ENCODE data around the gene CCDC148.

Gene CCDC148

DNA sequence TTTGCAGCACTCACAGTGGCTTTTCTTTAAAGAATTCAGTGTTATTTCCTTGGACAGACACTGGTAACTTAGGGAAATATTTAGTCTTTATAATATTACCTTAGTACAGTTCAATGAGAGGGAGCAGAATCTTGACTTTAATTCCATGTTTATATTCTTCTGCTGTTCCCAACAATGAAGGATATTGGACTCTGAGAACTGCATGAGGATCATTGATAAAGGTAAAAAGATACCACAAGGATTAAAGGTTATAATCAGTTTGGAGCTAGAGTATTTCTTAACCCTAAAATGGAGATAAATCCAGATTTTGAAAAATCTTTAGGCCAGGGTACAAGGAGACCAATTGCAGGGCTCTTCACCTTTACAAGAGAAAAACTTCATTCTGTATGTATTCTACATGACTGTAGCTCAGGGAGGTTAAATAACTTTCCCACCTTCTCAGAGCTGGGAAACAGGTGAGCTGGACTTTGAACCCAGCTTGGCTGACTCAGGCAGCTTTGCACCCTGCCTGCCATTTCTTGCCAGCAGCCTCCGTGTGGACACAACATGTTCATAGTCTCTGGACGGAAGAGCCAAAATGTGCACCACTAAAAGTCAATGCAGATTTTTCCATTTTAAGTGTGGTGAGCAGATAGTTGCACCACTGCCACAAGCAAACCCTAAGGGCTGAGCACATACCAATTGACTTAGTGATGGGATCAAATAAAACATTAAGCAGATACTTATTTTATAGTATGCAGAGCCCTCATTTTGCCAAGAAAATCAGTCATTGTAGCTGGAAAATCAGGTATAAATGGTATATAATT lies 328.2 kb downstream of the CCDC148 start:
- no peak overlapping the region for H3K27ac Mint-ChIP-seq
- H3K36me3 Mint-ChIP-seq (ENCODE audit: insufficient read depth), result no peaks in the 10 kb centered on the region
- DNase-seq (no peak), ATAC-seq (replicated peaks) (no peak)
- H3K9me3 Mint-ChIP-seq, result peaks cover 0 to 2% of the 10 kb centered on the region in 2 donors
- H3K4me3 Mint-ChIP-seq, result no peak overlapping the region
- H3K27me3 Mint-ChIP-seq, result peaks cover 12 to 30% of the 10 kb centered on the region in 2 donors
- H3K4me1 Mint-ChIP-seq (ENCODE audit: low read depth in 2 of 2), result no peaks in the 10 kb centered on the region

DNA sequence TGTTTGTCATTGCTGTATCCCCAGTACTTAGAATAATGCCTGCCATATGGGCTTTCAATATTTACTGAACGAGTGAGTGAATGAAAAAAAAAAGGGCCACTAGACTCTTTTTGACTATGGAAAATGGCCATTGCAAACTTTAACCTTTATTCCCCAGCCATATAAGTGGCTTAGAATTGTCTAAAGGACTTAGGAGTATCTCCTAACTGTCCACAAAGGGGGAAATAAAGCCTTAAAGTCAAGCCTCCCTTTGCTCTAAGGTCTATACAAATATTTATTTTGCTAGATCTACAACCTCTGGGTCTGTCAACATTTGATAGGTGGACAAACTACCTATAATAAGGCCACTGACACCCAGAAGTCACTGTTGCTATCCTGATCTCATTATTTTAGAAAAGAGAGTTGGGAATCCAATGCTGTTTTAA lies 329.2 kb downstream of the CCDC148 start:
- DNase-seq (no peak), ATAC-seq (replicated peaks) (no peak)
- Mint-ChIP-seq H3K9me3 (peaks cover 0 to 2% of the 10 kb centered on the region in 2 donors), H3K36me3 (ENCODE audit: insufficient read depth) (no peaks in the 10 kb centered on the region), H3K27ac (no peak overlapping the region), H3K4me1 (ENCODE audit: low read depth in 2 of 2) (no peaks in the 10 kb centered on the region), H3K4me3 (no peak overlapping the region), H3K27me3 (peaks cover 11 to 38% of the 10 kb centered on the region in 2 donors)

DNA sequence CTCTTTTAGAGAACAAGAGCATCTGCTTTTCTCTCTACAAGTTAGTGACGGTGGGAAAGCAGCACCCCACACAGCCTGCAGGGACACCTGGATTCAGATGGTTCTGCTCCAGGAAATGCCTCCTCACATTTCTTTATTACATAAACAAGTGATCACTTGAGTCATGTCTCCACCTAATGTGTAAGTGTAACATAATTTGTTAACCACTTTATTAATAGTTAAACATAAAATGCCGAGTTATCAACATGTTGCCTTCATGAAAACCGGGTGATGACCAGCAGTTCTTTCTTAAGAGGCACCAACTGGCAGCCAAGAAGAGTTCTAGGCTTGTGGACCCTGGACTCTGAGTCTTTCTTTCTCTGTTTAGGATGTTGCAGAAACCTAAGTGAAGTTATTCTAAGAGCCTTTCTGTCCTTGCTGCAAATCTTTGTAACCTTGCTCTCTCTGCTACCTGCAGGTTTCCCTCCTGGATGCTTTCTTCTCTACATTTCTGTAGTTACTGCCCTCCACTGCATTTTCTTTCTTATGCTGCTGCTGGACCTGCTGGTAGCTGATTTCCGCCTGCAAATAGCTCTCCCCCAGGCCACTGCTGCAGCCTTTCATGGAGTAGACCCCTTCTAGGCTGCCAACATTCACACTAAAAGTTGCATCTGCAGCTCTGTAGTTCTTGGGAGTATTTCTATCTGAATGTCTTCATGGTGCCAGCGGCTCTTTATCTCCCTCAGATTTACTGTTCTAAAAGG lies 330.6 kb downstream of the CCDC148 start:
- DNase-seq (no peak), ATAC-seq (replicated peaks) (no peak)
- Mint-ChIP-seq H3K27me3 (peaks cover 5 to 32% of the 10 kb centered on the region in 2 donors), H3K4me3 (no peak overlapping the region), H3K36me3 (ENCODE audit: insufficient read depth) (no peaks in the 10 kb centered on the region), H3K27ac (no peak overlapping the region), H3K4me1 (ENCODE audit: low read depth in 2 of 2) (no peaks in the 10 kb centered on the region), H3K9me3 (no peaks in the 10 kb centered on the region)

- Mint-ChIP-seq H3K4me3 (no peak overlapping the region), H3K27me3 (peaks cover 13 to 32% of the 10 kb centered on the region in 2 donors), H3K4me1 (ENCODE audit: low read depth in 2 of 2) (no peaks in the 10 kb centered on the region), H3K36me3 (ENCODE audit: insufficient read depth) (no peaks in the 10 kb centered on the region), H3K9me3 (no peaks in the 10 kb centered on the region), H3K27ac (no peak overlapping the region)
- DNase-seq, result no peak
- ATAC-seq (replicated peaks), result no peak
Measured at GRCh38 chr2:158124896-158125295, 331.7 kb downstream of the CCDC148 start.

Data from effector memory CD8-positive, alpha-beta T cell (primary cell).